Calu3 (cell line): Measurements from ENCODE around the gene SPPL3. TPM values are rescaled to one million over a fixed set of nuclear protein-coding genes. Genes with fewer than 3 reads are reported as not detected.

Experiments used
- BruUV-seq: library from RNA; stranded (reverse); fragments of 400-500 nt; replicated peaks from 2 replicates; lab custom pipeline; 2021; lab: Mats Ljungman, UMichigan
- CTCF ChIA-PET: fragments of 300-600 bp; sonication (Branson Sonifier 250); formaldehyde crosslinking; loops from one replicate; lab custom pipeline; 2022; ENCODE audit warnings: antibody characterized with exemption; lab: Charles Lee
- DNase-seq: peaks from one replicate; pipeline ENCODE4 v3.0.0; 2022
- H3K27ac Mint-ChIP-seq: one replicate; pipeline ENCODE4 v1.8.0; 2022; ENCODE audit warnings: mixed read lengths; ENCODE audit not compliant: unreplicated experiment
- H3K27me3 Mint-ChIP-seq: one replicate; pipeline ENCODE4 v1.8.0; 2022; ENCODE audit warnings: mixed read lengths; ENCODE audit not compliant: unreplicated experiment
- H3K36me3 Mint-ChIP-seq: one replicate; pipeline ENCODE4 v1.8.0; 2022; ENCODE audit warnings: mild to moderate bottlenecking, moderate library complexity, mixed read lengths; ENCODE audit not compliant: insufficient read depth, unreplicated experiment
- H3K4me1 Mint-ChIP-seq: one replicate; pipeline ENCODE4 v1.8.0; 2022; ENCODE audit warnings: mild to moderate bottlenecking, low read depth, mixed read lengths; ENCODE audit not compliant: unreplicated experiment
- H3K4me3 Mint-ChIP-seq: one replicate; pipeline ENCODE4 v1.8.0; 2022; ENCODE audit warnings: mild to moderate bottlenecking, low read depth, moderate library complexity, mixed read lengths; ENCODE audit not compliant: unreplicated experiment
- H3K9me3 Mint-ChIP-seq: one replicate; pipeline ENCODE4 v1.8.0; 2022; ENCODE audit warnings: low read depth, mixed read lengths; ENCODE audit not compliant: unreplicated experiment
- CTCF ChIP-seq: fragments of 200-600 bp; IDR thresholded peaks from one replicate; pipeline ENCODE4 v1.8.0; 2022; ENCODE audit warnings: antibody characterized with exemption; ENCODE audit not compliant: unreplicated experiment
- intact Hi-C: fragments of 100-400 bp; cut with micrococcal nuclease; formaldehyde crosslinking; loops from one replicate; pipeline ENCODE4 v1.10.0; 2022; ENCODE audit not compliant: unreplicated experiment
- total RNA-seq: library from RNA; stranded (reverse); gene quantifications from 2 replicates; pipeline ENCODE4 v1.2.3, GENCODE V29; 2022

Gene SPPL3
- total RNA-seq, 1 experiment from 2014 or later = 61.0 TPM

- H3K27me3 Mint-ChIP-seq = no peaks in the 10 kb centered on the region
- no peak for TF ChIP-seq CTCF
- CTCF ChIA-PET = no interaction called here
- DNase-seq = no peak
- peaks cover 36% of the 10 kb centered on the region for H3K36me3 Mint-ChIP-seq
- no peak overlapping the region for H3K4me3 Mint-ChIP-seq
- no peak overlapping the region for H3K27ac Mint-ChIP-seq
- no peaks in the 10 kb centered on the region for H3K4me1 Mint-ChIP-seq
- no TSS peak for BruUV-seq
- H3K9me3 Mint-ChIP-seq = no peaks in the 10 kb centered on the region
- intact Hi-C loops = no loop called here
Measured at GRCh38 chr12:120759591-120760348, 144.4 kb downstream of the SPPL3 start.

GRCh38 chr12:120758798-120759590, 145.2 kb downstream of the SPPL3 start:
- peaks cover 31% of the 10 kb centered on the region for H3K36me3 Mint-ChIP-seq
- H3K4me1 Mint-ChIP-seq = no peaks in the 10 kb centered on the region
- no TSS peak for BruUV-seq
- no peaks in the 10 kb centered on the region for H3K9me3 Mint-ChIP-seq
- TF ChIP-seq CTCF = no peak
- H3K27me3 Mint-ChIP-seq = no peaks in the 10 kb centered on the region
- H3K4me3 Mint-ChIP-seq = no peak overlapping the region
- no peak for DNase-seq
- intact Hi-C loops = no loop called here
- CTCF ChIA-PET = no interaction called here
- H3K27ac Mint-ChIP-seq = no peak overlapping the region

GRCh38 chr12:120757949-120758348, 146.2 kb downstream of the SPPL3 start:
- CTCF ChIA-PET = interaction anchor here (0.7 to 2.2 kb wide), 2 partner anchors 109 to 223 kb away, joined by 3 to 4 read pairs; no protein-coding TSS in a partner anchor
- peaks cover 2% of the 10 kb centered on the region for H3K9me3 Mint-ChIP-seq
- intact Hi-C loops = no loop called here

More at GRCh38 chr12:120757949-120758348, 146.2 kb downstream of the SPPL3 start:
- no TSS peak for BruUV-seq
- Mint-ChIP-seq H3K27ac (no peak overlapping the region), H3K4me1 (no peaks in the 10 kb centered on the region), H3K27me3 (no peaks in the 10 kb centered on the region), H3K4me3 (no peak overlapping the region), H3K36me3 (peaks cover 24% of the 10 kb centered on the region)
- no peak for DNase-seq
- no peak for TF ChIP-seq CTCF
